ENCODE results near the gene NCF2.

Gene NCF2

DNA sequence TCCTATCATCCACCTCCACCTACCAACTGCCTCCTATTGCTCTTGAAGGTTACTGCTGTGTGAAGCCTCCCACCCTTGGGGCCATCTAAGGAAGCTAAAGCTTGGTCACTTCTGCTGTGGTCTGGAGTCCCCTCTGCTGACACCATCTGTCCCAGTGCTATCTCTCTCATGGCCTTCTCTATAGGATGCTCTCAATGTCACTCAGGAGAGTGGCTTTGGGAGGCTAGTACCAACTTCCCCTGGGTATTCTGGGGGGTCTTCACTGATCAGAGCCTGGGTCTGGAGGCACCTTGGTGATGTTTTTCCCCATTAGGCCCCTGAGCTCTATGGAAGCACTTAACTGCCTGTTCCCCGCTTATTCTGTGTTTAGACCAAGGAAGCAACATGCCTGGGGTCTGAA, 12.3 kb upstream of the NCF2 start:
- Histone ChIP-seq H3K14ac (ENCODE audit: low read length) (no peak overlapping the region), H3K27ac (replicated peaks; ENCODE audit: low read length) (no peak overlapping the region), H3K4ac (ENCODE audit: low read length) (no peak overlapping the region), H3K36me3 (replicated peaks in 1 of 2; ENCODE audit: control insufficient read depth in 2 of 2, insufficient read depth in 2 of 2, low read length in 2 of 2) (no peaks in the 10 kb centered on the region), H2BK120ac (ENCODE audit: low read depth, low read length) (no peak overlapping the region), H3K27me3 (ENCODE audit: control insufficient read depth in 3 of 3, insufficient read depth in 3 of 3, low read depth in 1 of 3, low read length in 3 of 3) (peaks cover 0 to 19% (median 0%) of the 10 kb centered on the region in 3 experiments), H3K23ac (ENCODE audit: low read depth, low read length, poor library complexity) (no peak overlapping the region), H2BK12ac (ENCODE audit: low read length) (no peak overlapping the region), H4K91ac (ENCODE audit: low read depth, low read length, poor library complexity) (no peak overlapping the region), H2AFZ (ENCODE audit: low read length) (no peak overlapping the region), H2BK15ac (ENCODE audit: low read length) (no peak overlapping the region), H3K4me3 (ENCODE audit: low read length in 2 of 2) (no peak overlapping the region), H3K18ac (ENCODE audit: low read length) (no peak overlapping the region), H3K79me1 (ENCODE audit: low read depth, low read length) (no peaks in the 10 kb centered on the region), H3K9me3 (replicated peaks in 1 of 2; ENCODE audit: control insufficient read depth in 2 of 2, insufficient read depth in 1 of 2, low read depth in 1 of 2, low read length in 2 of 2) (no peaks in the 10 kb centered on the region), H3K9ac (ENCODE audit: low read depth, low read length, poor library complexity) (no peak overlapping the region), H2BK5ac (ENCODE audit: low read length) (no peak overlapping the region), H3K4me1 (ENCODE audit: control insufficient read depth in 2 of 2, insufficient read depth in 1 of 2, low read depth in 1 of 2, low read length in 2 of 2) (no peaks in the 10 kb centered on the region), H3K4me2 (ENCODE audit: insufficient read depth, low read length, poor library complexity, severe bottlenecking) (no peak overlapping the region), H2AK5ac (ENCODE audit: low read depth, low read length) (no peak overlapping the region), H4K8ac (ENCODE audit: low read depth, low read length) (no peak overlapping the region)
- no peak for DNase-seq (ENCODE audit: low spot score)
- no CpG with 5 or more reads among the region's 1 CpG for WGBS, 2 donors (ENCODE audit: extremely low coverage in 2 of 2, insufficient read length in 2 of 2, insufficient replicate concordance in 1 of 2)

DNA sequence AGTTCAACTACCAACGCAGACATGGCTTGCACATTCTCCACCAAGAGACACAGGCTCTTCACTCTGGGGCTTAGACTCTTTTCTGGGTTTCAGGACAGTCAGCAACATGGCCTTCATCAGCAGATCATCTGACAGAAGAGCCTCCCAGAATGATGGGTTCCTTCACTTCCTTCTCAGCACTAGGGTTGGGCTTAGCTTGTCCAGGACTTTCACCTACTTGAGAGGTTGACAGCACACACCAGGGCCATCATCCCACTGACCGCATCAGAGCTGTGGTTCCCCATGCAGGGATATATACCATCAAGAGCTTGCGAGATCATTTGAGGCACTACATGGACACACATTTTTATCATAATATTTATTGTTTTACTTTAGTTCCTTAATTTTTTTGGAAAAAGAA, 10.4 kb upstream of the NCF2 start:
- no peak overlapping the region for H2BK15ac ChIP-seq (ENCODE audit: low read length)
- no peak overlapping the region for H4K8ac ChIP-seq (ENCODE audit: low read depth, low read length)
- no peak for DNase-seq (ENCODE audit: low spot score)
- no peak overlapping the region for H3K27ac ChIP-seq (replicated peaks; ENCODE audit: low read length)
- no CpG with 5 or more reads among the region's 3 CpGs for WGBS, 2 donors (ENCODE audit: extremely low coverage in 2 of 2, insufficient read length in 2 of 2, insufficient replicate concordance in 1 of 2)
- no peak overlapping the region for H3K14ac ChIP-seq (ENCODE audit: low read length)
- H2BK120ac ChIP-seq (ENCODE audit: low read depth, low read length) = no peak overlapping the region
- H3K23ac ChIP-seq (ENCODE audit: low read depth, low read length, poor library complexity) = no peak overlapping the region
- H3K9ac ChIP-seq (ENCODE audit: low read depth, low read length, poor library complexity) = no peak overlapping the region
- H3K36me3 ChIP-seq (replicated peaks in 1 of 2; ENCODE audit: control insufficient read depth in 2 of 2, insufficient read depth in 2 of 2, low read length in 2 of 2) = no peaks in the 10 kb centered on the region
- no peak overlapping the region for H2BK12ac ChIP-seq (ENCODE audit: low read length)
- no peaks in the 10 kb centered on the region for H3K4me1 ChIP-seq (ENCODE audit: control insufficient read depth in 2 of 2, insufficient read depth in 1 of 2, low read depth in 1 of 2, low read length in 2 of 2)
- H3K18ac ChIP-seq (ENCODE audit: low read length) = no peak overlapping the region
- H2AK5ac ChIP-seq (ENCODE audit: low read depth, low read length) = no peak overlapping the region
- H3K9me3 ChIP-seq (replicated peaks in 1 of 2; ENCODE audit: control insufficient read depth in 2 of 2, insufficient read depth in 1 of 2, low read depth in 1 of 2, low read length in 2 of 2) = no peaks in the 10 kb centered on the region
- no peak overlapping the region for H3K4me2 ChIP-seq (ENCODE audit: insufficient read depth, low read length, poor library complexity, severe bottlenecking)
- no peak overlapping the region for H3K4ac ChIP-seq (ENCODE audit: low read length)
- H3K4me3 ChIP-seq (ENCODE audit: low read length in 2 of 2) = no peak overlapping the region
- H3K27me3 ChIP-seq (ENCODE audit: control insufficient read depth in 3 of 3, insufficient read depth in 3 of 3, low read depth in 1 of 3, low read length in 3 of 3) = peaks cover 0 to 16% (median 0%) of the 10 kb centered on the region in 3 experiments
- H2AFZ ChIP-seq (ENCODE audit: low read length) = no peak overlapping the region
- H4K91ac ChIP-seq (ENCODE audit: low read depth, low read length, poor library complexity) = no peak overlapping the region
- H3K79me1 ChIP-seq (ENCODE audit: low read depth, low read length) = no peaks in the 10 kb centered on the region
- H2BK5ac ChIP-seq (ENCODE audit: low read length) = no peak overlapping the region

DNA sequence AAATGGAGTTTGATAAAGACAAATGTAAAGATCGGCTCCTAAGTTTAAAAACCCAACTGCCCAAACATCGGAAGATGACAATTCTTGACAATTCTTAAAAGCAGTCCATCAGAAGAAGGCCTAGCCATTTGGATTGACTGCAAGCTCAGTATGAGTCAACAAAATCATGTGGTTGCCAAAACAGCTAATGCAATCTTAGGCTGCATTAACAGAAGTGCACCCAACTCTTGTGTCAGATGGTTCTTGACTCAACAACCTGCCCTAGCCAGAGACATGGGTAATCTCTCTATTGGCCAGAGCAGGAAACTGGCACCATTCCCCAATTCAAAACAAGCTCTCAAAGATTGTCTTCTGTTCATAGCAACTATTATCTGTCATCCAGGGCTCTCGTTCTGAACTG, 9.9 kb upstream of the NCF2 start:
- Histone ChIP-seq H3K18ac (ENCODE audit: low read length) (no peak overlapping the region), H3K27me3 (ENCODE audit: control insufficient read depth in 3 of 3, insufficient read depth in 3 of 3, low read depth in 1 of 3, low read length in 3 of 3) (peaks cover 0 to 12% (median 0%) of the 10 kb centered on the region in 3 experiments), H3K4me3 (ENCODE audit: low read length in 2 of 2) (no peak overlapping the region), H3K4me2 (ENCODE audit: insufficient read depth, low read length, poor library complexity, severe bottlenecking) (no peak overlapping the region), H3K36me3 (replicated peaks in 1 of 2; ENCODE audit: control insufficient read depth in 2 of 2, insufficient read depth in 2 of 2, low read length in 2 of 2) (no peaks in the 10 kb centered on the region), H3K14ac (ENCODE audit: low read length) (no peak overlapping the region), H2AK5ac (ENCODE audit: low read depth, low read length) (no peak overlapping the region), H2AFZ (ENCODE audit: low read length) (no peak overlapping the region), H3K23ac (ENCODE audit: low read depth, low read length, poor library complexity) (no peak overlapping the region), H3K4ac (ENCODE audit: low read length) (no peak overlapping the region), H3K27ac (replicated peaks; ENCODE audit: low read length) (no peak overlapping the region), H3K9me3 (replicated peaks in 1 of 2; ENCODE audit: control insufficient read depth in 2 of 2, insufficient read depth in 1 of 2, low read depth in 1 of 2, low read length in 2 of 2) (no peaks in the 10 kb centered on the region), H4K8ac (ENCODE audit: low read depth, low read length) (no peak overlapping the region), H3K9ac (ENCODE audit: low read depth, low read length, poor library complexity) (no peak overlapping the region), H3K79me1 (ENCODE audit: low read depth, low read length) (no peaks in the 10 kb centered on the region), H2BK120ac (ENCODE audit: low read depth, low read length) (no peak overlapping the region), H3K4me1 (ENCODE audit: control insufficient read depth in 2 of 2, insufficient read depth in 1 of 2, low read depth in 1 of 2, low read length in 2 of 2) (no peaks in the 10 kb centered on the region), H2BK5ac (ENCODE audit: low read length) (no peak overlapping the region), H2BK12ac (ENCODE audit: low read length) (no peak overlapping the region), H4K91ac (ENCODE audit: low read depth, low read length, poor library complexity) (no peak overlapping the region), H2BK15ac (ENCODE audit: low read length) (no peak overlapping the region)
- no CpG with 5 or more reads among the region's 3 CpGs for WGBS, 2 donors (ENCODE audit: extremely low coverage in 2 of 2, insufficient read length in 2 of 2, insufficient replicate concordance in 1 of 2)
- DNase-seq (ENCODE audit: low spot score) = no peak

DNA sequence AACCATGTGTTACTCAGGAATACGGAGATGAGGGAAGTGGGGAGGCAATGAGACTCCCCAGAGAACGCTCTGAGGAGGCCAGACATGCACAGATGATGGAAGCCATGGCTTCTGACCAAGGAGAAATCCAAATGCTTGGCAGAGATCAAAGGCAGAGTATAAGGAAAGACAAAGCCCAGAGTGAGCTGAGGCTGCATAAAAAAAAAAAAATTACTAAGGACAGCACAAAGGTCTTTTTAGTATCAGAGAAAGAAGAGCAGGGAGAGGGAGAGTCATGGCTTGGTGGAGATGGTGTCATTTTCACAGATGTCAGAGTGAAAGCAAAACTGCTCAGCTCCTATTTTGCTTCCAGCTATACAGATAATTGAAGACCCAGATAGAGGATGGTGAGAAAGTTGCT, 8.1 kb upstream of the NCF2 start:
- Histone ChIP-seq H2AK5ac (ENCODE audit: low read depth, low read length) (no peak overlapping the region), H3K4me1 (ENCODE audit: control insufficient read depth in 2 of 2, insufficient read depth in 1 of 2, low read depth in 1 of 2, low read length in 2 of 2) (peaks cover 0 to 2% of the 10 kb centered on the region in 2 donors), H3K4me2 (ENCODE audit: insufficient read depth, low read length, poor library complexity, severe bottlenecking) (no peak overlapping the region), H2BK120ac (ENCODE audit: low read depth, low read length) (no peak overlapping the region), H4K91ac (ENCODE audit: low read depth, low read length, poor library complexity) (no peak overlapping the region), H2BK12ac (ENCODE audit: low read length) (no peak overlapping the region), H2BK5ac (ENCODE audit: low read length) (no peak overlapping the region), H3K27ac (replicated peaks; ENCODE audit: low read length) (no peak overlapping the region), H3K4me3 (ENCODE audit: low read length in 2 of 2) (no peak overlapping the region), H3K18ac (ENCODE audit: low read length) (no peak overlapping the region), H3K27me3 (ENCODE audit: control insufficient read depth in 3 of 3, insufficient read depth in 3 of 3, low read depth in 1 of 3, low read length in 3 of 3) (peaks cover 0 to 11% (median 0%) of the 10 kb centered on the region in 3 experiments), H3K23ac (ENCODE audit: low read depth, low read length, poor library complexity) (no peak overlapping the region), H3K14ac (ENCODE audit: low read length) (no peak overlapping the region), H4K8ac (ENCODE audit: low read depth, low read length) (no peak overlapping the region), H2AFZ (ENCODE audit: low read length) (no peak overlapping the region), H3K36me3 (replicated peaks in 1 of 2; ENCODE audit: control insufficient read depth in 2 of 2, insufficient read depth in 2 of 2, low read length in 2 of 2) (no peaks in the 10 kb centered on the region), H2BK15ac (ENCODE audit: low read length) (no peak overlapping the region), H3K9ac (ENCODE audit: low read depth, low read length, poor library complexity) (no peak overlapping the region), H3K79me1 (ENCODE audit: low read depth, low read length) (no peaks in the 10 kb centered on the region), H3K9me3 (replicated peaks in 1 of 2; ENCODE audit: control insufficient read depth in 2 of 2, insufficient read depth in 1 of 2, low read depth in 1 of 2, low read length in 2 of 2) (no peaks in the 10 kb centered on the region), H3K4ac (ENCODE audit: low read length) (no peak overlapping the region)
- no peak for DNase-seq (ENCODE audit: low spot score)
- WGBS, 2 donors (ENCODE audit: extremely low coverage in 2 of 2, insufficient read length in 2 of 2, insufficient replicate concordance in 1 of 2) = no CpG with 5 or more reads among the region's 2 CpGs
